ENCODE data around the gene SLC48A1. TPM values are rescaled to one million over a fixed set of nuclear protein-coding genes. Genes with fewer than 3 reads are reported as not detected.

SLC48A1 gene
- total RNA-seq, 2 donors from 2014 or later = 39.0 to 52.5 TPM

DNA sequence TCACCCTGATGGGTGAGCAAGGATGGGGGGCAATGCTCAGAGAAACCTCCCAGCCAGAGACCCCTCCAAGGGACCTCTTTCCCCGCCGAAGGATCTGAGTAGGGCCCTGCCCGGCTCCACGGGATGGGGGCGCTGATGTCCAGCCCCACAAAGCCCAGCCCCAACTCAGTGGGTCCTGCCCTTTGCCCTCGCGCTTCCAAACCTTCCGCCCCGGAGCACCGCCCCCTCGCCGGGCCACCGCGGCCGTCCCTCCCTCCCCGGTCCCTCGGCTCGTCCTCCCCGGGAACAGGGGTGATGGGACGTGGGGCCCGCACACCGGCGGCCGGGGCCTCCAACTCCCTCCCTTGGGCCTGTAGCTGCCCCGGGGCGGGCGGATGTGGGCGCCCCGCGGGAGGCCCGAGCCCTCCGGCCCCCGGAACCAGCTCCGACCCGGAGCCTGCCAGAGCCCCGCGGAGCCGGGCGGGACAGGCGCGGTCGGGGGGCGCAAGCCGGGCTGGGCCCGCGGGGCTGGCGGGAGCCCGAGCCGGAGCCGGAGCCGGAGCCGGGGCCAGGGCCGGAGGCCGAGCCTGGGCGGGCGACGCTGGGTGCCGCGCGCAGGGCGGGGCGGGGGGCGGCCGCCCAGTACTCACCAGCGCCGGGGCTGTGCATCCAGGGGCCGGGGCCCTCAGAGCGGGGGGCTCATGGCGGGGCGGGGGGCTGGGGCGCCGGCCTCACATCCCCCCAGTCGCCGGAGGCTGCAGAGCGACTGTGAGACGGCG is 46.3 kb downstream of the SLC48A1 start:
- peak overlapping the region; percentile 64 to 71 for H3K4me3 ChIP-seq
- peaks cover 10% of the 10 kb centered on the region for H3K4me1 ChIP-seq (replicated peaks)
- no peaks in the 10 kb centered on the region for H3K27me3 ChIP-seq (replicated peaks; ENCODE audit: insufficient read depth)
- intact Hi-C loops (cut with DNase I) = no loop called here
- peak overlapping the region; percentile 90 for H3K27ac ChIP-seq
- TF ChIP-seq POLR2AphosphoS5 (IDR thresholded peaks at IDR 0.05) (no peak), POLR2A (IDR thresholded peaks at IDR 0.05) (peak; percentile 9)
- TF ChIP-seq, protein P1, sequence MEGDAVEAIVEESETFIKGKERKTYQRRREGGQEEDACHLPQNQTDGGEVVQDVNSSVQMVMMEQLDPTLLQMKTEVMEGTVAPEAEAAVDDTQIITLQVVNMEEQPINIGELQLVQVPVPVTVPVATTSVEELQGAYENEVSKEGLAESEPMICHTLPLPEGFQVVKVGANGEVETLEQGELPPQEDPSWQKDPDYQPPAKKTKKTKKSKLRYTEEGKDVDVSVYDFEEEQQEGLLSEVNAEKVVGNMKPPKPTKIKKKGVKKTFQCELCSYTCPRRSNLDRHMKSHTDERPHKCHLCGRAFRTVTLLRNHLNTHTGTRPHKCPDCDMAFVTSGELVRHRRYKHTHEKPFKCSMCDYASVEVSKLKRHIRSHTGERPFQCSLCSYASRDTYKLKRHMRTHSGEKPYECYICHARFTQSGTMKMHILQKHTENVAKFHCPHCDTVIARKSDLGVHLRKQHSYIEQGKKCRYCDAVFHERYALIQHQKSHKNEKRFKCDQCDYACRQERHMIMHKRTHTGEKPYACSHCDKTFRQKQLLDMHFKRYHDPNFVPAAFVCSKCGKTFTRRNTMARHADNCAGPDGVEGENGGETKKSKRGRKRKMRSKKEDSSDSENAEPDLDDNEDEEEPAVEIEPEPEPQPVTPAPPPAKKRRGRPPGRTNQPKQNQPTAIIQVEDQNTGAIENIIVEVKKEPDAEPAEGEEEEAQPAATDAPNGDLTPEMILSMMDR (IDR thresholded peaks at IDR 0.05) = peak in 1 of 4 experiments; percentile 11
- WGBS = under 1% methylated on average over 43 of the region's 77 CpGs
- H3K36me3 ChIP-seq = no peaks in the 10 kb centered on the region
- no peaks in the 10 kb centered on the region for H3K9me3 ChIP-seq
- DNase-seq (ENCODE audit: low spot score) = no peak

GRCh38 chr12:47819896-47820630 is 47.0 kb downstream of the SLC48A1 start, which contains the start of gene HDAC7:
HDAC7 (minus strand) TSS chr12:47819903; CDS start chr12:47819785, 118 bp downstream.
- TF ChIP-seq POLR2A (IDR thresholded peaks at IDR 0.05) = peak; percentile 37
- TF ChIP-seq, protein P1 (IDR thresholded peaks at IDR 0.05) = no peak
- H3K27me3 ChIP-seq (replicated peaks; ENCODE audit: insufficient read depth) = no peaks in the 10 kb centered on the region
- H3K27ac ChIP-seq = peak within 1 kb of the TSS; percentile 90
- H3K9me3 ChIP-seq = no peaks in the 10 kb centered on the region
- WGBS = under 1% methylated on average over 14 of the region's 58 CpGs
- H3K4me3 ChIP-seq = peak within 1 kb of the TSS; percentile 64 to 71
- no peaks in the 10 kb centered on the region for H3K36me3 ChIP-seq
- peak; percentile 84 for DNase-seq (ENCODE audit: low spot score)
- intact Hi-C loops (cut with DNase I) = no loop called here
- peaks cover 10% of the 10 kb centered on the region for H3K4me1 ChIP-seq (replicated peaks)

DNA sequence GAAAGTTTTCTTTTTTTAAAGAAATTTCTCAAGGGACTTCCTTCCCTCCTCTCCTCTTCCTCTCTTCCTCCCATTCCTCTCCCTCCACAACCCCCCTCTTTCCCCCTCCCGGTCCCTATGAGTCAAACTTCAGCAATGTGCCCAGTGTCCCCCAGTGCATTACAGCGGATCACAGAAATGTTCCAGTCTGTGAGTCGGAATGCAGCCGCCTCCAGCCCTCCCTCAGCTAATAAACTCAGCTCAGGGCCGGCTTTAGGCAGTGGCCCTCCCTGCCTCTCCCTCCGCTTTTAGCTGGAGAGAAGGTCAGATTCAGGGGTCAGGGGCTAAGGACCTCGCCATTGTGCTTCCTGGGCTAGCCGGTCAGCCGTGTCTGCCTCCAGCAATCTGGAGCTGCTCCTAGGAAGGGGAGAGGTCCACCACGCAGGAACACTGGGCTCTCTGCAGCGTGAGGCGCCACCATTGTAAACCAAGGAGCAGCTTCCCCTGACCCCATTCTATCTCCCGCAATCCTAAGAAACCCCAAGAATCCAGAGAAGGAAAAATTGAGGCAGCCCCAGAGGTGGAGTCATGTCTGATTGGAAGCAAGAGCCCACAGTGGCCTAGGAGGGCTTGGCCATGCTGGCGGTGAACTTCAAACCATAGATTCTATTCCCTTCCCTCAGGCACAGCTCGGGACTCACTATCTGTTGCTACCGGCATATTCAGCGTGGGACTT is 47.8 kb downstream of the SLC48A1 start:
- TF ChIP-seq POLR2A (IDR thresholded peaks at IDR 0.05) = peak; percentile 35
- peak; percentile 70 for TF ChIP-seq POLR2AphosphoS5 (IDR thresholded peaks at IDR 0.05)
- TF ChIP-seq, protein P1 (IDR thresholded peaks at IDR 0.05) = no peak
- DNase-seq (ENCODE audit: low spot score) = peak; percentile 83
- WGBS = 35% methylated on average over 17 of the region's 17 CpGs
- Histone ChIP-seq H3K9me3 (no peaks in the 10 kb centered on the region), H3K36me3 (no peaks in the 10 kb centered on the region), H3K27ac (peak overlapping the region; percentile 90), H3K4me1 (replicated peaks) (peaks cover 10% of the 10 kb centered on the region), H3K27me3 (replicated peaks; ENCODE audit: insufficient read depth) (no peaks in the 10 kb centered on the region), H3K4me3 (peak overlapping the region; percentile 64 to 71)
- intact Hi-C loops (cut with DNase I) = no loop called here

GRCh38 chr12:47821346-47821706 is 48.3 kb downstream of the SLC48A1 start:
- H3K9me3 ChIP-seq = no peaks in the 10 kb centered on the region
- H3K27ac ChIP-seq = peak overlapping the region; percentile 90
- H3K27me3 ChIP-seq (replicated peaks; ENCODE audit: insufficient read depth) = no peaks in the 10 kb centered on the region
- H3K4me1 ChIP-seq (replicated peaks) = peaks cover 10% of the 10 kb centered on the region
- intact Hi-C loops (cut with DNase I) = no loop called here
- no peak for DNase-seq (ENCODE audit: low spot score)
- no peaks in the 10 kb centered on the region for H3K36me3 ChIP-seq
- TF ChIP-seq POLR2AphosphoS5 (IDR thresholded peaks at IDR 0.05) (no peak), POLR2A (IDR thresholded peaks at IDR 0.05) (no peak)
- TF ChIP-seq, protein P1 (IDR thresholded peaks at IDR 0.05) = no peak
- WGBS = 81% methylated on average over 4 of the region's 4 CpGs
- no peak overlapping the region for H3K4me3 ChIP-seq

Measured in prostate gland (tissue), 2 donors.